HG03460 (cell line): ENCODE measurements around the gene ITGAV.

Experiments
- ATAC-seq: cut with Tn5 transposase; IDR thresholded peaks from one replicate; pipeline ENCODE4 v1.9.1; 2021; ENCODE audit not compliant: unreplicated experiment

The ITGAV gene

DNA sequence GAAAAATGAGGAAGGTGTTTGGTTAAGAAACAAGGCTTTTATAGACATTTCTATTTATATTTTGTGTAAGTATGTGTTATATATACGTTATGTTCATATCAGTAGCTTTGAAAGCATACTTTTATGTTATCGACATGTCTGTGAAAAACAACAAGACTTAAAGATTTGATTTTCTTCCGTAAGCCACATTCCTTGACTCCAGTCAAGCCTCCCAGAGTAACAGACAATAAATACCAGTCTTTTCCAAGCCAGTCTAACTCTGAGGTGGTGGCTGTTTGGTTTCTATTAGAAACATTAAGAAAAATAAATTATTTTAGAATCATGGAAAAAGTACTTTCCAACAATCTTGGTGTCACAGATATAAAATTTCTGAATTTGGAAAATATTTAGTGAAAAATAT lies 16.3 kb upstream of the ITGAV start:
- no peak for ATAC-seq

DNA sequence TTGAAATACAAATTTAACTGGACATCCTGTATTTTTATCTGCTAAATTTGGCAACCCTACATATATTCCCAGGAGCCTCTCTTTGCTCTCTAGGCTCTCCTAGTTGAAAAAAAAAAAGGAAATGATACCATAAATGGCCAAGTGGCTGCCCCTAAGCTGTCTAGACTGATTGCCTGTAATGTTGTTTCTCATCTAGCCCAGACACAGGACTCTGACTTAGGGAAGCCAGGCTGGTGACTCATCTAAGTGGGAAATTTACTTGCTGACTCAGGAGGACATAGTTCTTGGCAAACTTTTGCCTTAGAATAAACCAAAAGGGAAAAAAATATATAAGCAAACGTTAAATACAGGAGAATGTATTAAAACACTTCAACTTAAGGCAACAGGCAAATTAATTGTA lies 14.6 kb upstream of the ITGAV start:
- ATAC-seq = peak; percentile 64

DNA sequence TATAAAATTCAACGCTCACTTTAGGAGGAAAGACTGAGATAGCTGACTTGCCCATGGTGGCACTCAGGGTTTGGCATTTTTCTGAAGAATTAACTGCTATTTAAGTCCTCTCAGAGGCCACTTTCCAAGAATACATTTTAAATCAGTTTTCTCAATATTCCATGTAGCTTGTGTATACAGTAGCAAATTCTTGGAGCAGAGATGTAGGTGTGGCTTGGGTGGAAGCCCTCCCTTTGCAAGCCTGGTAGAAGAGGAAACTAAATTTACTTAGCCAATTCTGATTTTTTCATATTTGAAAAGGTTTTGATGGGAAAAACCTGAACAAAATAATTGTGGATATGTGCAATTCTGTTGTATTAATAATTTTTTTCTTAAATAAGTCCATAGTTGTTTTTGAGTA lies 14.0 kb upstream of the ITGAV start:
- ATAC-seq = no peak

DNA sequence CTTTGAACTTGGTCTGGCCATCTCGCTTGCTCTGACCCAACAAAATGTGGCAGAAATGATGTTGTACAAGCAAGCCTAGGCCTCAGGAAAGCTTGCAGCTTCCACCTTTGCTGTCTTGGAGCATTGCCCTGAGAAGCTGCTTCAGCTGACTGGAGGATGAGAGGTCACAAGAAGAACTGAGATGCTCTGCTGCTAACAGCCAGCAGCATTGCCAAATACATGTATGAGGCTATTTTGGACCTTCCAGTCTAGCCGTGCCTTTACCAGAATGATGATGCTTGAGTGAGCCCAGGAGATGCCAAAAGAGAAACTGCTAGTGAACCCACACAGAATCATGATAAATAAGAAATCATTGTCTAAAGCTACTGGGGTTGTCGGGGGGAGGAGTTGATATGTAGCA lies 13.2 kb upstream of the ITGAV start:
- no peak for ATAC-seq

DNA sequence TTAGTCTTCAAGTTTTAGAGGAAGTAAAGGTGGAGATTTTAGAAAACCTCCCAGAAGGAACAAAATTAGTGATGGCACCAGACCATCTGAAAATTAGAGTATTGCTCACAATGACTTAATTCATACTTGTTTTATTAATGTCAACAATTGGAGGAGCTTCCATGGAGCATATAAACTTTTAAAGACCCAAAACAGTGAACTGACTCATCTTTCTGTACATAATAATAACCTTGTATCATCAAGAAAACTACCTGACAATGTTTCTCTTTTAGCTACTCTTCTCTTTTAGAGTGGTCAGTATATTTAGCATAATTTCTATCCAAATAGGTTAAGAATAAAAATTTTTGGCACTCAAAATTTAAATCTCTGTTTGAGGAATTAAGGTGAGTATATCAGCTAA lies 7.2 kb upstream of the ITGAV start:
- ATAC-seq = no peak

DNA sequence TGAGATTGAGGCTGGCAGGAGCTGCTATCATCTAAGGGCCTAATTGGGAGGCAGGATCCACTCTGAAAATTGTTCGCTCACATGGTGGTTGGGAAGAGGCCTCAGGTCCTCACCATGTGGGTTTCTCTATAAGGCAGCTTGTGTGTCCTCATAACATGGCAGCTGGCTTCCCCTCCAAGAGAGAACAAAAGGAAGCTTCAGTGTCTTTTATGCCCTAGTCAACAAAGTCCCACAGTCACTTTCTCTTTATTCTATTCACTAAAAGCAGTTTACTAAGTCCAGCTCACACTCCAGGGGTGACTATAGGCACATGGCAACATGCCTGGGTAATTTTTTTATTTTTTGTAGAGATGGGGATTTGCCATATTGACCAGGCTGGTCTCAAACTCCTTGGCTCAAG lies 5.8 kb upstream of the ITGAV start:
- no peak for ATAC-seq

DNA sequence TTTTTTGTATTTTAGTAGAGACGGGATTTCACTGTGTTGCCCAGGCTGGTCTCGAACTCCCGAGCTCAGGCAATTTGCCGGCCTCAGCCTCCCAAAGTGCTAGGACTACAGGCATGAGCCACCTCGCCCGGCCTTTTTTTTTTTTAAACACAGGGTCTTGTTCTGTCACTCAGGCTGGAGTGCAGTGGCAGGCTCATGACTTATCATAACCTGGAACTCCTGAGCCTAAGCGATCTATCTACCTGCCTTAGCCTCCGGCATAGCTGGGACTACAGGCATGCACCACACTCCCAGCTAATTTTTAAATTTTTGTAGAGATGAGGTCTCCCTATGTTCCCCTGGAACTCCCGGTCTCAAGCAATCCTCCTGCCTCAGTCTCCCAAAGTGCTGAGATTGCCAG lies 1.4 kb upstream of the ITGAV start:
- ATAC-seq = no peak

DNA sequence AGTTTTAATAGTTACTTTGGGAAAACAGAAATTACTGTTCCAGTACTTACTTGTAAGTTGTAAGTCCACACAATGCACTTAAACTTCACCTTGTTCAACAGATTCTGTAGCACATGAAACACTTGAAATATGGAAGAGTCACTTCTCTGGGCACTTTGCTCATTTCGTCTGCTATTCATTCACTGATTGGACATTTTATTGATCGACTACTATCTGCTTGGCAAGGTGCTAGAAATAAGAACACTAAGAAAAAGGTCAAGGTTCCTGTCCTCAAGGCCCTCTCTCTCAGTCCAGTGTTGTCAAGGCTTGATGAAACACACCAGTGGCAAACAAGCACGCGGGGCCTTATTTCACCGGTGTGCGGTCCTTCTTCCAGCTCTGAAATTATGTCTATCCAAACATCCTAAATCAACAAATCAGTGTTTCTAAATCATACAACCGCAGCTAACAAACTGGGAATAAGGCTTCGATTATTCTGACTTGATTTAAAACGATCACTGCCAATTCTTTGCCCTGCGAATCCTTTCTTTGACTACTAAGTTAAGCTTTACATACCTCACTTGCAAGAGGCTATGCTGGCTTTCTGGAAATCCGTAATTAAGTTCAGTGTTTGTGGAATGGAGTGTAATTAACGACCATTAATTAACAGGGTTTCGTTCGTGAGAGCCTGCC lies 780 bp upstream of the ITGAV start:
- no peak for ATAC-seq

DNA sequence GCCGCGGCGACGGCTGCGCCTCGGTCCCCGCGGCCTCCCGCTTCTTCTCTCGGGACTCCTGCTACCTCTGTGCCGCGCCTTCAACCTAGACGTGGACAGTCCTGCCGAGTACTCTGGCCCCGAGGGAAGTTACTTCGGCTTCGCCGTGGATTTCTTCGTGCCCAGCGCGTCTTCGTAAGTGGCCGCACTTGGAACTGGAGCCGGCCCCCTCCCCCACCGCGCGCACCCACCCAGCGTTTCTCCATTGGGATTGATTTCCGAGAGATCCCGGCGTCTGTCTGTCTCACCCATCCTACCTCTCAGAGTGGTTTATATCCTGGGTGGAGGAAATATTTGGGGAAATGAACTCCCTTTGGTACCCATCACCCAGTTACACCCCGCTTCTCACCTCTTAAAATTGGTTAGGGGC lies 498 bp downstream of the ITGAV start:
- no peak for ATAC-seq

DNA sequence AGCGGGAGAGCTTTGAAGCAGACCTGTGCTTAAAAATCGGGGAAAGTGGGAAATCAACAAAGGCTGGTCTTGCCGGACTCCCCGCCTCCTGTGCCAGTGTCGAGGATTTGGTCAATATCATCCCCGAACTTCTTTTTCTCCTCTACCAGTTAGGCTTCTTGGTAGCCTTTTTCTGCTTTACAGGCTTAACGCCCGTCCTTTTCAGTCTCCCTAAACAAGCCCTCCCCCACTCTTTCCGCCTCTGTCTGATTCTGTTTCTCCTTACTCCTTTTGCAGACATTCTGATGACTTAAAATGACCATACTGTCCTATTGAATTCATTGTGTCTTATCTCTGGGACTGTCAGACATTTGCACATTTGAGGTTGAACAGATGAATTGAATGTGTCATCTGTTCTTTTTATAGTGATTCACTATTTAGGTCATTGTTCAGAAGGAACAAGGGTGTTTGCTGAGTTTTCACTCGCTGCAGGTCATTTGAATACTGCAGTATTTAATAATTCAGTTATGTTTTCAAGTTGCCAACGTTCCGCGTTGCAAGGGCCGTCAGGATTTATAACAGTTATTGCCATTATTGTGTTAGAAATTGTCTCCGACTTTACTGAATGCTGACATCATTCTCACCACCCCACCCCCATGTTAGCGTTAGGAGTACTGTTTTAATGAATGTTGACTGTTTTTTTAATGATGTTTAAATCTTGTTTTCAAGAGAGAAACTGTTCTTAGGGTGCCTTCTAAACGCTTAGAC lies 1.1 kb downstream of the ITGAV start:
- peak; percentile 14 for ATAC-seq

DNA sequence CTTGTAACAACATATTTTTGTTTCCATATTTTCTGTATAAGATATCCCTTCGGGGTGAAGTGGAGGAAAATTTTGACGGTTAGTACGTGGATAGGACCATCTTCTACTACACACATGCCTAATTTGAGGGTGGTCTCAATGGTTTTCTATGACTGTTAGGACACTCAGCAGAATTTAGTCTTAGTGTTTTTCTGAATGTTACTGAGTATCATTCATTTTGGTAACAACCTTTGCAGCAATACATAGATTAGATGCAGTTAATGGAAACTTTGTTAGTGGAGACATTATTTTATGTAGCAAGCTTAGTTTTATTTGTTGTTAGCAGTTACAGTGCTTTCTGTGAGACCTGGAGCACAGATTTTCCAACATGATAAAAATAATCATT lies 1.6 kb downstream of the ITGAV start:
- ATAC-seq = no peak

DNA sequence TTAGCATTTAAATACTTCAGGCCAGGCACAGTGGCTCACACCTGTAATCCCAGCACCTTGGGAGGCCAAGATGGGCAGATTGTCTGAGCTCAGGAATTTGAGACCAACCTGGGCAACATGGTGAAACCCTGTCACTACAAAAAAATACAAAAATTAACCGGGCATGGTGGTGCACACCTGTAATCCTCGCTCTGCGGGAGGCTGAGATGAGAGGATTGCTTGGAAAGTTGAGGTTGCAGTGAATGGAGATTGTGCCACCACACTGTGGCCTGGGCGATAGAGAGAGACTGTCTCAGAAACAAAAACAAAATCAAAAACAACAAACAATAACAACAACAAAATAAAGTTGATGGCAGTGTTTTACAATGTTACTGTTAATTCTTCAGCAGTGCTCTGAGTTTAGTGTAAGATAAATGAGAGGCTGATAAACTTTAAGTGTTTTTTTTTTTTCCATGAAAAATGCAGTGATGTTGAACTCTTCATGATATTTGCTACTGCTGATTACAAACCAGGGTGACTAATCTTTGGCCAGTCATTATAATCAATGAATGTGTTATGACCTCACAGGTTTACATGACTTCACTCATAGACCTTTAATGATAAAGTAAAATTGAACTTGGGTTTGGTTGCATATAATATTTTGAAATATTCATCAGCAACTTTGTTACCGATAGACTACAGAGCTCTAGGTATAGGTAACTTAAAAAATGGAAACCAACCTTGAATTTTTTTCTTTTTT lies 2.5 kb downstream of the ITGAV start:
- no peak for ATAC-seq

DNA sequence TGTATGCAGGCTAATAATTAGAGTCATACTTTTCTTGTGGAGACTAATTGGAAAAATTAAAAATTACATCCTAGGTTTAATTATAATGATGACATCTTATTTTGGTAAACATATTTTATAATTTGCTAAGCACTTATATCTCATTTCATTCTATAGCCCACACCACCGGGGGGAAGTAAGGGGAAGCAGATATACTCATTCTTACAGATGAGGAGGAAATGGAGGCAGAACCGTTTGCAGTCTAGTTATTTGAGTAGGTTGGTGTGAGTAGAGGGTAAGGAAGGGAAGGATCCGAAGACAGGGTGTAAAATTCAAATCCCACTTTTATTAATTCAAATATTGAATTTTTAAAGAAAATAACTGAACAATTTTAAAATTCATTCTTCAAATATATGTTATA lies 3.7 kb downstream of the ITGAV start:
- ATAC-seq = no peak

DNA sequence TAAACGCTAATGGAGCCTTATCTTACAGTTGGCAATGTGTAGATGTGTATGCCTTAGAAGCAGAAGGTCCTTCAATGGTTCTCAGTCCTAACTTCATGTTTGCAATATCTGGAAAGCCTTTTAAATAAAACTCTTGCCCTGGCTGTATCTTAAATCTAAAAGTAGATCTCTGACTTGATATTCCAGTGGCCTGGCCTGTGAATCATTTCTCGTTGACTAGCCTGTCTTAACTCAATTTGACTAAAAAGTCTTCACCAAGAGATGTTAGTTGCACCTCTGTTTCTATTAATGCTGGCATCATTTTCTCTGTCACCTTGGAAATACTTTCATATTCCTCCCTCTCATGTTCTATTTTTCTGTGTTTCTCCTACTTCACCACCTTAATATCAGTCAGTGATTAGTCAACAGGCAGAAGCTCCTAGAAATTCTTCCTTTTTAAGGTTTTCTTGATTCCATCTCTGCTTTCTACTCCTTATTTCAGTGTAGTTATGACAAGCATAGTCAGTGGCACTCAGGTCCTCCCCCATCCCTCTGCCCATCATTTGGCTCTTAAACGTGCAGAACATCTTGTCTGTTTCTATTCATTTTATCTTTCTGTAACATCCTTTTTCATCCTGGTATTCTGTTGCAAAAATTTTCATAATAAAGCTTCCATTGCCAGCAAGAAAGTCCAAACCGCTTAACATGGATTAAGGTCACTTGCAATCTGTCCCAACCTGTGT lies 4.3 kb downstream of the ITGAV start:
- ATAC-seq = no peak

DNA sequence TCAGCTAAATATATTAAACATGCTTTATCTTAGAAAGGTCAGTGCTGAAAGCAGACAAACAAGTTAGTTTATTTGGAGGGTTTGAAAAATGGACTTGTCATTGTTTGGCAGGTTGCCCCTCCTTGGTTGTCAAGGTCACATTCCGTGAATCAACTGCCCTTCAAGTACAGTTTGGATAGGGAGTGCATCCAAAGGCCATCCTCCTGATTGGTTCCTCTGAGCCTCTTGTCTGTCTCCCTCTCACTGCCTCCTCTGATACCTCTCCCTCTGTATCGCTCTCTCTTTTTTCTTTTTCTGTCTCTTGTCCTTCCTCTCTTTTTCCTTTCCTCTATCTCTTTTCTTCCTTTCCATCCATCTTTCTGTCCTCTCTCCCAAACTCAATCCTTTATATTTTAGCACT lies 5.4 kb downstream of the ITGAV start:
- no peak for ATAC-seq

DNA sequence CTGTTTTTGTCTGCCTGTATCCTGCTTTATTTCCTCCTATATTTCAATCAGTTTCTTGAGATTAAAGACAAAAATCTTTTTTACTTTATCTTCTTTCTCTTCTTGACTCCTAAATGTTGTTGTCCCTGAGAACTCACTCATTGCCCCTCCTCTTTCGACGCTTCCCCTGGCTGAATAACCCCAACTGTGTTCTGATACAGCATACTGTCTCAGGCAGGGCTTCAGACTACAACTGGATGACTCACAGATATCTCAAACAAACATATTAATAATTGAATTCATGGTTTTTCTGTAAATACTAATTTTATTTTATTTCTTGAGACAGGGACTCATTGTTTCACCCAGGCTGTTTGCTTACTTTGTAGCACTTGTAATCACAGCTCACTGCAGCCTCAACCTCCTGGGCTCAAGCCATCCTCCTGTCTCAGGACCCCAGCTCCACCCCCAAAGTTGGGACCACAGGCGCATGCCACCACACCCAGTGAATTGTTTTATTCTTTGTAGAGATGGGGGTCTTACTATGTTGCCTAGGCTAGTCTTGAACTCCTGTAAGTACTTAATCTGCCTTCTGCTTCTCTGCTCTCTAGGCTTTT lies 9.4 kb downstream of the ITGAV start:
- ATAC-seq = no peak

DNA sequence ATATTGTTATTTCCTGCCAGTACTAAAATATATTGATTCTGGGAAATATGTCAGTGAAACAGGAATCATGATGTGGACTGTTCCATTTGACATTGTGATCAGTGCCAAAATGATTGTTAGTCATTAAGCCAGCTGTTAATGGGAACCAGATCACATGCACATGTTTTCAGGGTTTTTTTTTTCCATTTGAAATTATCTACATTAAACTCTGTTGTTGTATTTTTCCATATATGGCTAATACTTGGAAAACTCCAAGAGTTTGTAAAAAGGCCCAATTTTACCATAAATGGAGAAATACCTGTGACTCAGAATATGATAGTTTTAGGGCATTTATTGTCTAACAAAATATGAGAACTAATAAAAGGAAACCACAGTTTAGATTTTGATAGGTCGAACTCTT lies 13.4 kb downstream of the ITGAV start:
- ATAC-seq = no peak

DNA sequence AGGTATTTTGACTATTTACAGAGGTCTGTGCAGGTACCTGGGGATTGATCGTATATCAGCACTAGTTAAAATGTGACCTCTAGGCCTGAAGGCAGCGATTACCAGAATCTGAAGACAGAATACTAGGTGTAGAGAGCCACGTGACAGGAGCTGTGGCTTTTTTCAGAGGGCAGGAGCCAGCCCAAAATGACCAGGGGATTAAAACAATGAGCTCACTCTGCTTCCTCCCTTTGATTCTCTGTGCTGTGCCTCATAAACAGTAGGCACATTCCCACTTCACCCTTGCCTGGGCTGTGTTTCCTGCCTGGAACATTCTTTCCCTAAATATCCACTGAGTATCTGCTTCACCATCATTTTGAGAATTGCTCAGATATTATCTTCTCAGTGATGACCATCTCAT lies 15.2 kb downstream of the ITGAV start:
- no peak for ATAC-seq

DNA sequence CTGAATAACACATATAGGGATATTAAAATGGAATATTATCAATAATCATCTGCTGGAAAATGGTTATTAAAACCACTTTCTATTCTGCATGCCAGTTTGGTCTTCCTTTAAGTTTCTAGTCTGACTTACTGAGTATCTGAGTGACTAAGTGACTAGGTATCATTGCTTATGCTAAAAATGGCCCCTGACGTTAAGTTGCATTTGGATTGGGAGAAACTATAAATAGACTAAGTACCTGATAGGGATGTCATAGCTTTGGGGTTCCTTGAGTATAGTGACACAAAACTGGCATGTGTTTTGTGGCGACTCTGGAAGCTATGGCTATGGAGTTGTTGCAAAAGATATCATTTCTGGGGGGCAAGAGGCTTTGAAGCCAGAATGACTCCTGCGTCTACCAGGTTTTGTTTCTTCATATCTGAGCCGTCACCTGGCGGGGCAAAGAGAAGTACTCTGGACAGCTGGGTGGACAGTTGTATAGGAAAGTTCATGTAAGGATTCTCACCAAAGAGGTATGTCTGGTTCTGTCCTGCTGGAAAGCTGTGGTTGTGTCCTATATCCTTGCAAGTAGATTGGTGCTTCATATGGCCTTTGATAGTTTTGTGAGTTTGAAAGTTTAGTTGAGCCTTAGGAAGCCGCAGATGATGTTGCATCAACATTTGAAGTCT lies 17.9 kb downstream of the ITGAV start:
- ATAC-seq = no peak

DNA sequence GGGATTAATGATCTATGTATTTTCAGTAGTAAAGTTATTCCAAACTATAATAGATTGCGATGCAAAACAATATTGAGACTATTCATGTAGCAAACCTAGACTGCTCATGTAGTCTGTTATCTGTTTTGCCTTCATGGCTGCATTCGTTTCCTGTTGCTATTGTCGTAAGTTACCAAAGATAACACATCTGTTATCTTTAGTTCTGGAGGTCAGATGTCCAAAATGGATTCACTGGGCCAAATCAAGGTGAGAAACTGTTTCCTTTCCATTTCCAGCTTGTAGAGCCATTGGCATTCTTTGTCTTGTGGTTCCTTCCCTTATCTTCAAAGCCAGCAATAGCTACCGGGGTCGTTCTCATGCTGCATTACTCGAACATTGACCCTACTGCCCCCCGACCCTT lies 20.9 kb downstream of the ITGAV start:
- ATAC-seq = no peak

DNA sequence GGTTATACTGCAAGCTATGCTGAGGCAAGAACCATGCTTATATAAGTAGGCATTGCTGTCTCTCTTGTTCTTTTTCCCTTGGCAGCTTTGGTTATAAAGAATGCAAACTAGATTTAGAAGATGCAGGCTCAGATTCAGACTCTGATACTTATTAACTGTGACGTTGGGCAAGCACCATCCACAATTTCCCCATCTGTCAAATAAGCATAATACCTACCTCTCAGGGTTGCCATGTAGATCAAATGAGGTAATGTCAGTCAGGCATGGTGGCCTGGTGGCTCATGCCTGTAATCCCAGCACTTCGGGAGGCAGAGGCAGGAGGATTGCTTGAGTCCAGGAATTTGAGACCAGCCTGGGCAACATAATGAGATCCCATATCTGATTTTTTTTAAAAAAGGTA lies 21.7 kb downstream of the ITGAV start:
- no peak for ATAC-seq
